Endothelial cell (in vitro differentiated cells): ENCODE results near the gene CCDC149. TPM values are rescaled to one million over a fixed set of nuclear protein-coding genes. Genes with fewer than 3 reads are reported as not detected.

ENCODE experiments used
- DNase-seq: peaks from one replicate; pipeline ENCODE4 v3.0.0; 2021; ENCODE audit warnings: low spot score
- H3K27ac Mint-ChIP-seq: one replicate; pipeline ENCODE4 v1.8.0; 2021; ENCODE audit warnings: mixed read lengths, inconsistent platforms; ENCODE audit not compliant: unreplicated experiment
- H3K27me3 Mint-ChIP-seq: one replicate; pipeline ENCODE4 v1.8.0; 2021; ENCODE audit warnings: mild to moderate bottlenecking, moderate library complexity, mixed read lengths, inconsistent platforms; ENCODE audit not compliant: unreplicated experiment
- H3K36me3 Mint-ChIP-seq: one replicate; pipeline ENCODE4 v1.8.0; 2021; ENCODE audit warnings: mild to moderate bottlenecking, low read depth, mixed read lengths, inconsistent platforms; ENCODE audit not compliant: unreplicated experiment
- H3K4me1 Mint-ChIP-seq: one replicate; pipeline ENCODE4 v1.8.0; 2021; ENCODE audit warnings: mild to moderate bottlenecking, mixed read lengths, inconsistent platforms; ENCODE audit not compliant: unreplicated experiment
- H3K4me3 Mint-ChIP-seq: one replicate; pipeline ENCODE4 v1.8.0; 2021; ENCODE audit warnings: mild to moderate bottlenecking, mixed read lengths, inconsistent platforms; ENCODE audit not compliant: unreplicated experiment
- H3K9me3 Mint-ChIP-seq: one replicate; pipeline ENCODE4 v1.8.0; 2021; ENCODE audit warnings: mixed read lengths, inconsistent platforms; ENCODE audit not compliant: unreplicated experiment
- CTCF ChIP-seq: fragments of 200-600 bp; sonication (generic); IDR thresholded peaks from one replicate; pipeline ENCODE4 v1.5.0; 2021; ENCODE audit warnings: antibody characterized with exemption; ENCODE audit not compliant: unreplicated experiment
- total RNA-seq: library from RNA; stranded (reverse); fragmentation: NEBNext Ultra II Directional; extraction: Animal tissue kit (Norgen Biotek cat#: 25700); gene quantifications from one replicate; pipeline ENCODE4 v1.2.1, GENCODE V29; 2021; ENCODE audit not compliant: unreplicated experiment

The CCDC149 gene
- total RNA-seq, 1 donor from 2014 or later = 4.0 TPM

GRCh38 chr4:24816797-24817196 lies 96.0 kb downstream of the CCDC149 start:
- Mint-ChIP-seq H3K27ac (no peak overlapping the region), H3K27me3 (peaks cover 4% of the 10 kb centered on the region), H3K4me3 (no peak overlapping the region), H3K9me3 (no peaks in the 10 kb centered on the region), H3K36me3 (no peaks in the 10 kb centered on the region), H3K4me1 (no peaks in the 10 kb centered on the region)
- no peak for DNase-seq
- no peak for TF ChIP-seq CTCF

- no peaks in the 10 kb centered on the region for H3K9me3 Mint-ChIP-seq
- no peak overlapping the region for H3K4me3 Mint-ChIP-seq
- peaks cover 7% of the 10 kb centered on the region for H3K36me3 Mint-ChIP-seq
- no peaks in the 10 kb centered on the region for H3K4me1 Mint-ChIP-seq
- TF ChIP-seq CTCF = no peak
- no peak overlapping the region for H3K27ac Mint-ChIP-seq
- H3K27me3 Mint-ChIP-seq = peaks cover 2% of the 10 kb centered on the region
- no peak for DNase-seq
Measured at GRCh38 chr4:24813732-24814131, 99.1 kb downstream of the CCDC149 start.

- Mint-ChIP-seq H3K9me3 (no peaks in the 10 kb centered on the region), H3K27me3 (peaks cover 2% of the 10 kb centered on the region), H3K4me1 (no peaks in the 10 kb centered on the region), H3K36me3 (peaks cover 7% of the 10 kb centered on the region), H3K4me3 (no peak overlapping the region), H3K27ac (no peak overlapping the region)
- TF ChIP-seq CTCF = no peak
- no peak for DNase-seq
Measured at GRCh38 chr4:24810871-24811631, 101.8 kb downstream of the CCDC149 start.

- no peak for DNase-seq
- Mint-ChIP-seq H3K36me3 (peaks cover 7% of the 10 kb centered on the region), H3K4me1 (peaks cover 3% of the 10 kb centered on the region), H3K9me3 (no peaks in the 10 kb centered on the region), H3K27me3 (peaks cover 2% of the 10 kb centered on the region), H3K4me3 (no peak overlapping the region), H3K27ac (no peak overlapping the region)
- no peak for TF ChIP-seq CTCF
Measured at GRCh38 chr4:24809815-24810405, 102.9 kb downstream of the CCDC149 start.

GRCh38 chr4:24809376-24809775 lies 103.5 kb downstream of the CCDC149 start:
- TF ChIP-seq CTCF = no peak
- Mint-ChIP-seq H3K27ac (no peak overlapping the region), H3K27me3 (peaks cover 4% of the 10 kb centered on the region), H3K4me3 (no peak overlapping the region), H3K4me1 (peaks cover 3% of the 10 kb centered on the region), H3K9me3 (no peaks in the 10 kb centered on the region), H3K36me3 (peaks cover 7% of the 10 kb centered on the region)
- no peak for DNase-seq
